NOMO-1 (cell line): Measurements from ENCODE around the gene AKAP12.

Source experiments
- DNase-seq, 2 experiments: peaks; one replicate each; lab custom pipeline; 2025; ENCODE audit not compliant: unreplicated experiment in 2 of 2; lab: John Stamatoyannopoulos, UW

AKAP12 gene

DNA sequence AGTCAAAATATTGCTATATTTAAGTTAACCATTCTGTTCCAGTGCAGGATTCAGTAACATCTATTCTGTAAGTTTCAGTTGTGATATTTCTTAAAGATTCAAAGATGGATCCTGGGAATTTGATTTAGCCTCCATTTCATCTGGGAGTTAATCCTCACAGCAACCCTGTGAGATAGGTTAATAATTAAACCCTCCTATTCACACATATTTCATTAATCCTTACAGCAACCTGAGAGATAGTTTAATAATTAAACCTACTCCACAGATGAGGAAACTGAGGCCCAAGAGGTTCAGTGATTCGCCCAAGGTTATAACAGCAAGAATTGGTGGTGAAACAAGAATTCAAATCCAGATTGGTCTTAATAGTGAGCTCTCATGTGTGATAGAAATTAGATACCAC lies 162.5 kb downstream of the AKAP12 start:
- no peak for DNase-seq

DNA sequence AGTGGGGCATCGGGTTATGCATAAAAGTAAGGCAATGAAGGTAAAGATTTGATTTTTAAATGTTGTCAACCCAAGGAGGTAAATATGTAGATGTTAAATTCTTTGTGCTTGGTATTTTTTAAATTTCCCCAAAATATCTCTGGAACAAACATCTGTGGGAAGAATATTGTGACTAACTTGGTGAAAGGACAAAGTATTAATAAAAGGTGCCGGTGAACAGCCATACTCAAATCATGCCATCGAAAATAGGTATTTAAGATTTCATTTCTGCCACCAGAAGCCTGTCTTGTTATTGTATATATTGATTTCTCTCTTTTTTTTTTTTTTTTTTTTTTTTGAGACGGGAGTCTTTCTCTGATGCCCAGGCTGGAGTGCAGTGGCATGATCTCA lies 164.1 kb downstream of the AKAP12 start:
- DNase-seq = no peak
